ENCODE data around the gene MVD.
"Not testable (repeated sequence)": the region's sequence is repeated elsewhere in the genome, so short reads cannot be mapped to it uniquely, and the experiment has no call there.

Gene MVD

GRCh38 chr16:88626646-88627045 lies 36.2 kb downstream of the MVD start:
- no peak for DNase-seq (ENCODE audit: low spot score)

- DNase-seq (ENCODE audit: low spot score) = no peak
These were observed 37.8 kb downstream of the MVD start for GRCh38 chr16:88624977-88625576.

- no peak for DNase-seq (ENCODE audit: low spot score)
These were observed 38.4 kb downstream of the MVD start for GRCh38 chr16:88624481-88624880.

DNA sequence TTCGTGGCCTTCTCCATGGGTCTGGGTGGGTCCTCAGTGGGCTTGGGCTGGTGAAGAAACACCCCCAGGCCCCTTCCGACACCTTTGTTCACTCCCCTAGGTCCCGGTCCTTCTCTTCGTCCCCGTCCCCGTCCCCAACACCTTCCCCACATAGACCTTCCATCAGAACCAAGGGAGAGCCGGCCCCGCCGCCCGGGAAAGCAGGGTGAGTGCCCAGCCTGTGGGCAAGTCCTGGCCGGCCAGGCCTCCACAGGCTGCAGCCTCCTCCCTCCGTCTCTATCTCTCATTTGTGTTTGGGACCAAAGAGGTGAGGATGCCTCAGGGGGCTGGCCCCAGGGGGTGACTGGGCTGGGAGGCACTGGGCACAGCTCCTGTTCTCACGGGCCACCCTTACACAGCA lies 39.0 kb downstream of the MVD start:
- no peak for DNase-seq (ENCODE audit: low spot score)

DNA sequence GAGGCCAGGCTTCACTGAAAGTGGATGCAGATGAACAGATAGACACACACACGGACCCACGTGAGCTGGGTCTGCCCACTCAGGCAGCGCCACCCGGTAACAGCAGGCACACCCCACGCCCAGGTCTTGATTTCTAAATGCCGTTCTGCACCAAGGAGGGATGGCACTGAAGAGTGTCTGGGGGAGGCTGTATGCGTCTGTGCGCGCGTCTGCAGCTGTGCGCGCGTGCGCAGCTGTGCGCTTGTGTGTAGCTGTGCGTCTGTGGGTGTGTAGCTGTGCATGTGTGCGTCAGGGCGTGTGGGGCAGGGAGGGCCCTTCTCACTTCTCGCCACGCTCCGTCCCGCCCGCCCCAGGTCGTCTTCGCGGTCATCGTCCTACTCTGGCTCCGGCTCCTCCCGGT lies 40.0 kb downstream of the MVD start:
- no peak for DNase-seq (ENCODE audit: low spot score)

GRCh38 chr16:88622125-88622524 lies 40.8 kb downstream of the MVD start:
- no peak for DNase-seq (ENCODE audit: low spot score)

DNA sequence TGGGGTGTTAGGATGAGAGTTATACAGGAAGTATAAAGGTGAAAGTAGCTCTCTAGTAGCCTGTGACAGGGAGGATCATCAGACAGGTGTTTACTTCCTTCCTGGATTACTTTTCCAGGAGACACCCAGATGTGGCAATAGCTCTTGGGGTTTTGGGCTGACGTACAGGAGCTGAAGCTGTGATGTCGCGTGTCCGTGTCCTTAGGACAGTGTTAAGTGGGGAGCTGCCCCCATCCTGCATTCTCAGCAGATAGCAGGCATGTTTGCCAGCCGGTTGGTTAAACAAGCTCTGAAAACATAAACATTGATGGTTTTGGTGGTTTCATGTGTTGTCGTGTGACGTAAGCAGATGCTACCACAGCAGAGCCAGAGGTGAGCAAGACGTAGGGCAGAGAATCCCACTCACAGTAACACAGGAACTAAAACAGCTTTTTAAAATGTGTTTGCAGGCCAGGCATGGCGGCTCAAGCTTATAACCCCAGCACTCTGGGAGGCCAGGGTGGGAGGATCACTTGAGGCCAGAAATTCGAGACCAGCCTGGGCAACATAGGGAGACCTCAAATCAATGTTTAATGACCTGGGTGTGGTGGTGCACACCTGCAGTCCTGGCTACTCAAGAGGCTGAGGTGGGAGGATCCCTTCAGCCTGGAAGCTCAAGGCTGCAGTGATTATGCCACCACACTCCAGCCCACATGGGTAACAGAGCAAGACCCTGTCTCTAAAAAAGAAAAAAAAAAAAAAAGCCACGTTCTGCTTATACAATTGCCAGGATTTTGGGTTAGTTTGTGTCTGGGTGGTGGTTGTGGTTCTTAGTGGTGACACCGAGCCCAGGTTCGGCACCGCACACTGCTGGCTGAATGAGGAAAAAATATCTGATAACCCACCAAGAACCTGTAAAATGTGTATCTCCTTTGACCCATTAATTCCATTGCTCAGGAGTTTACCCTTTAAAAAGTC lies 42.8 kb downstream of the MVD start:
- DNase-seq (ENCODE audit: low spot score) = no peak

DNA sequence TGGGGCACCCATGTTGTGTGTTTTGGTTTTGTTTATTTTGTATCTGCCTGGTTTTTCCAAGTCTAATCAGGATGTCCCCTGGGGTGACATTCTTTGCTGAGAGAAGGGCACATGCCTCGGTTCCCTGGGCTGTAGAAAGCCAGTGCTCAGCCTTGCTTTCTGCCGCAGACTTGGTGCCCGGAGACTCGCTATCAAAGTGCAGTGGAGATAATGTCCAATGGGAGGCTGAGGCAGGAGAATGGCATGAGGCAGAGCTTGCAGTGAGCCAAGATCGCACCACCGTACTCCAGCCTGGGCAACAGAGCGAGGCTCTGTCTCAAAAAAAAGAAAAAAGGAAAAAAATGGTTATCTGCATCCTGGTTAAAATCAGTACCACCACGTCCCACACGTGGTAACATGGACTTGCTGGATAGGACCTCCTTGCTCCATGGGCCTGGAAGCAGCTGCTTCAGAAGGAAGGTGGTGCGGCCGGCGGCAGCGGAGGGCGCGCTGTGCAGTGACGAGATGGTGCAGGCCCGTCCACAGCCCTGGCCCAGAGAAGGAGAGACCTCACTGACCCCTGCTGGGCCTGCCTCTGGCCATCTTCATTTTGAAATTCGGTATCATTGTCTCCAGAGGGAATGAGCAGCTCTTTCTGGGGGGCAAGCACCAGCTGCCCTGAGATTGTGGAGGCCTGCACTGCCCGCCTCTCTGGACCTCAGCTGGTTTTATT lies 43.8 kb downstream of the MVD start:
- DNase-seq (ENCODE audit: low spot score) = no peak

- no peak for DNase-seq (ENCODE audit: low spot score)
These were observed 44.5 kb downstream of the MVD start for GRCh38 chr16:88618182-88618955.

- no peak for DNase-seq (ENCODE audit: low spot score)
These were observed 45.4 kb downstream of the MVD start for GRCh38 chr16:88617268-88618031.

- DNase-seq (ENCODE audit: low spot score) = no peak
These were observed 46.2 kb downstream of the MVD start for GRCh38 chr16:88616736-88617135.

DNA sequence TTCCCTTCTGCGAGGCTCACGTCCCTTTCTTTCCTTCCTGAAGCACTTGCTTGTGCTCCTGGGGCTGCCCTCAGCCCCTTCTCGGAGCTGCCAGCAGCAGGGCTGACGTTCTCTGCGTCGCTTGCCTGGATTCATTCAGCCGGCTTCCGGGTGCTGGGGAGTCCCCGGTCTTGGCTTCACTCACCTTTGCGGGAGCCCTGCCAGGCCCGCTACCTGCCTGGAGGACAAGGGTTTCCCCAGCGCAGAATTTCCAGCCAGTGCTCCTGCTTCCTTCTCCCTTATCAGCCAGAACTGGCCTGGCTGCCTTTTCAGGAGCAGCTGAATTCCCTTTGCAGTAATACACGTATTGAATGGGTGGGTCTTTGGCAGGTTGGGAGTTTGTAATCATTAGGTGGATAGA lies 46.6 kb downstream of the MVD start:
- no peak for DNase-seq (ENCODE audit: low spot score)

GRCh38 chr16:88614818-88615580 lies 47.9 kb downstream of the MVD start:
- no peak for DNase-seq (ENCODE audit: low spot score)

DNA sequence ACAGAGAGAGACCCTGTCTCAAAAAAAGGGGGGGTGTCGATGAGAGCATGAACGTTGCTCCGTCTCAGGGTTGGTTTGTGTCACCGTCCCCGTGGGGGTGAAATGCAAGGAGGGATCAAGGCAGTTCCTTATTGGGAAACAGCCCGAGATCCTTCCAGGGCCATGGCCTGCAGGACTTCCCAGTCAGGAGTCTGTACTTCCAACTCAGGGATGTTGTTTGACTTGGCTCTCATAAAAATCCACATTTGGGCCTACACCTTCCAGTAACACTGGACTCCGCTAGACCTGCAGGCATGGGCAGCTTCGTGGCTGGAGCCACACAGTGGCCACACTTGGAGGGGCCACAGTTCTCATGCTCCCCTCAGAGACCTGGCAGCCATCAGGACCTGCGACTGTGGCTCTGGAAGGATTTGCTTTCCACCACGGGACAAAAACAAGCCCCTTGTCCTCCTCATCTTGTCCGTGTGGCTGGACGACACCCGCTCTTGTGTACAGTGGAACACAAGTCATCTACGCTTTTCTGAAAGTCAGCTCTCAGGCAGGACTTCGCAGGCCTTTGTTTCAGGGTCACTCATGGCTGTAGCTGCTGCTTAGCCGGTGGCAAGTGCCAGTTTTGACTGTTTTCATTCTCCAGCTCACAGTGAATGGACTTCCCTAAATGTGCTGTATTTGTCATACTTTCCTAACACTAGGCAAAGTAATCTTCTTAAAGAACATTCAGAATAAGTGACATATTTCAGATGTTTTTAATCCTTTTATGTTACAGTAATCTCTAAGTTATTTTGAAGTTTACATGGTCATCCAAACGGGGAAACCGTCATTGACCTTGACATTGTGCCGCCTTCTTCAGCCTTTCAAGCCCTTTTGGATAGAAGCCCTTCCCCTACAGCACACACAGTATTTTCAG lies 48.7 kb downstream of the MVD start:
- no peak for DNase-seq (ENCODE audit: low spot score)

DNA sequence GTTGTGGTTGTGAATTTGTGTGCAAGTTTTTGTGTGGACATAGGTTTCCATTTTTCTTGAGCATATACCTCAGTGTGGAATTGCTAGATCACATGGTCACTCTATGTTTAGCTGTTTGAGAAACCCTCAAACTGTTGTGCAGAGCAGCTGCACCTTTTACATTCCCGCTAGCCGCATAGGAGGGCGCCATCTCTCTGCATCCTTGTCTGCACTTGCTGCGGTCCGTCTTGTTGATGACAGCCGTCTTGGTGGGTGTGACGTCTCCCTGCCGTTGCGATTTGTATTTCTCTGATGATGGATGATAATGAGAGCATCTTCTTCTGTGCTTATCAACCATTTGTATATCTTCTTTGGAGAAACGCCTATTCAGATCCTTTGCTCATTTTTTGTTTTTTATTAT lies 49.6 kb downstream of the MVD start:
- no peak for DNase-seq (ENCODE audit: low spot score)

DNA sequence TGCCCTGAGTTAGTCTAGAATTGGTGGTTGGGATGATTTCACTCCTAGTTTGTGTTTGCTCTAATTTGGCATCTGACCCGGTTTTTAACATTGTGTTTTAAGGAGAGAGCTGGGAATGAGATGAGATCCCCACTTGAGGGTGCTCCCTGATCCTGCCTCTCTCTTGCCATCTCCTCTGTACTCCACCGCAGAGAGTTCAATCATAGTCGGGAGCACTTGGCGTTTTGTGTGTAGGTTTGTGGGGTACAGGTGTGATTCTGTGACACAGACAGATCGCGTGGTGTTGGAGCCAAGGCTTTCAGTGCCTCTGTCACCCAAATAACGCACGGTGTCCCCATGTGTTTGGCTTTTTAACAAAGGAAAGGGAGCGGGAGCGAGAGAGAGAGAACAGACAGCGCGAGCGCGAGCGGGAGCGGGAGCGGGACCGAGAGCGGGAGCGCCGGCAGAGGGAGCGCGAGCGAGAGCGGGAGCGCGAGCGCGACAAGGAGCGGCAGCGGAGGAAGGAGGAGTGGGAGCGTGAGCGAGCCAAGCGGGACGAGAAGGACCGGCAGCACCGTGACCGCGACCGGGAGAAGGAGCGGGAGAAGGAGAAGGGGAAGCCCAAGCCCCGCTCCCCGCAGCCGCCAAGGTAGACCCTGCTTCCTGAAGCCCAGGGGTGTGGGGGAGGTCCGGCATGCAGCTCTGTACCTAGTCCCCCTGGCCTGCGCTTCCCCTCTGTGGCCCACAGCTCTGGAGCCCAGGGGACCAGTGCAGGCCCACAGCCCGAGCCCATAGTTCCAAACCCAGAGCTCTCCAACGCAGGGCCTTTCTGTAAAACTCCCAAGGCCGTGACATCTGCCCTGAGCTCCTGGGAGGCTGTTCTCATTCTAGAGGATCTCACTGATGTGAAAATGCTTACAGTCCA lies 51.7 kb downstream of the MVD start:
- no peak for DNase-seq (ENCODE audit: low spot score)

DNA sequence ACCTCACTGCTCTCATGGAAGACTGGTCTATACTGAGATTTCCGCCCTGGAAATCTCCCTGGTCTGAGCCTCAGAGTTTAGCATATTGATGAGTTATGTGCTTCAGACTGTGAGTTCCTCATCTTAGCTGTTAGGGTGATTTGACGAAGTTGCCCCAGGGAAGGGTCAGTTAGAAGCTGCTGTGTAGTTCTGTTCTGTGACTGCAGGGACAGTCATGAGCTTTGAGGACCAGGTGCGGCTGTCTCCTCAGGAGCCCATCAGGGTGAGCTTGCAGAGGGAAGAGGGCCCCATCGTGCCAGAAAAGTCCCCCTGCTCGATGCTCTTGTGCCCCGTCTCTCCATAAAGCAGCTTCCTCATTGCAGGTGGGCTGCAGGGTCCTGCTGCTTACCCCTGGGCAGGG lies 52.8 kb downstream of the MVD start:
- no peak for DNase-seq (ENCODE audit: low spot score)

- not testable (repeated sequence) for DNase-seq (ENCODE audit: low spot score)
These were observed 53.5 kb downstream of the MVD start for GRCh38 chr16:88609426-88609825.

Measured in SK-N-DZ (cell line).